GM19467 (cell line): Measurements from ENCODE around the gene DNAJC4.
A peak's percentile ranks its signal among the peaks of the same experiment; 100 is the strongest.

Experiments
- ATAC-seq: cut with Tn5 transposase; IDR thresholded peaks from one replicate; pipeline ENCODE4 v1.9.1; 2021; ENCODE audit warnings: mild to moderate bottlenecking, moderate library complexity; ENCODE audit not compliant: unreplicated experiment

The DNAJC4 gene

DNA sequence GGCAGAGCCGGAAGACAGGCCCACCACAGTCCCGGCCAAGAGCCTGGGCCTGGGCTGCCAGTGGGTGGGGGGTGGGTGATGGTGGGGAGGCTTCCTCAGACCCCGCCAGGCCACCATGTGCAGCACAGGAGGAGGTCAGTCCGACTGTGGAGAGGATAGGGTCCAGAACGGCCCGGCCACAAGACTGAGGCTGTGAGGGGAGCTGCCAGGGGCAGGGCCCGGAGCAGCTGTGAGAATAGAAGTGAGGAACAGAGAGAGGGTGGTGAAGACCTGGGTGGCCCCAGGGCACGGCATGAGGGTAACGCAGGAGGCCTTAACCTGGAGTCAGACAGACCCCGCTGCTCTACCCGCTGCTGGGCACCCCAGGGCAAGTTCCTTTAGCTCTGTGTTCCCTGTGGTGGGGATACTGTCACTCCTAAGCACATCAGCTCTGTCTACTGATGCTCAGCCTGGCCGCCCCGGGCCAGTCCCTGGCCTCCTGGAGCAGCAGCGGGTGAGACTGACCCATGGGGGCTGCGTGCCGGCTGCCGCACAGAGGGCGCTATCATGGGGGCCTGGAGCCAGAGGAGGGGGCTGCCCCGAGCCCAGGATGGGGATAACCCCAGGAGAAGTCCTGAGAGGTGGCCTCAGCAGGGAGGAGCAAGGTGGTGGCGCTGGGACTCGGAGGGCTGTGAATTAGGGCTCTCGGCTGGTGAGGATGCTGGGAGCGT, 22.1 kb upstream of the DNAJC4 start:
- no peak for ATAC-seq

GRCh38 chr11:64208796-64209562, 21.4 kb upstream of the DNAJC4 start:
- no peak for ATAC-seq

DNA sequence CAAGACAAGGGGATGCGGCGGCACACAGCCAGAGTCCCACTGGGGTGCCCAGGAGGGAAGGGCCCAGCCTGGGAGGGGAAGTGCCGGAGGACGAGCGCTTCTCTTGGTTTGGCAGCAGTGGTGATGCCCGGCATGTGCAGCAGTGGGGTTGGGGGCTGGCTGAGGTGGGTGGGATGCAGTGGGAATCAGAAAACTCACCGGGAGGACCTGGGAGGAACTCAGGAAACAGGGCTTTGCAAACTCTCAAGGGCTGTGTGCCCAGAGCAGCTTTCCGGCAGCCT, 20.8 kb upstream of the DNAJC4 start:
- no peak for ATAC-seq

DNA sequence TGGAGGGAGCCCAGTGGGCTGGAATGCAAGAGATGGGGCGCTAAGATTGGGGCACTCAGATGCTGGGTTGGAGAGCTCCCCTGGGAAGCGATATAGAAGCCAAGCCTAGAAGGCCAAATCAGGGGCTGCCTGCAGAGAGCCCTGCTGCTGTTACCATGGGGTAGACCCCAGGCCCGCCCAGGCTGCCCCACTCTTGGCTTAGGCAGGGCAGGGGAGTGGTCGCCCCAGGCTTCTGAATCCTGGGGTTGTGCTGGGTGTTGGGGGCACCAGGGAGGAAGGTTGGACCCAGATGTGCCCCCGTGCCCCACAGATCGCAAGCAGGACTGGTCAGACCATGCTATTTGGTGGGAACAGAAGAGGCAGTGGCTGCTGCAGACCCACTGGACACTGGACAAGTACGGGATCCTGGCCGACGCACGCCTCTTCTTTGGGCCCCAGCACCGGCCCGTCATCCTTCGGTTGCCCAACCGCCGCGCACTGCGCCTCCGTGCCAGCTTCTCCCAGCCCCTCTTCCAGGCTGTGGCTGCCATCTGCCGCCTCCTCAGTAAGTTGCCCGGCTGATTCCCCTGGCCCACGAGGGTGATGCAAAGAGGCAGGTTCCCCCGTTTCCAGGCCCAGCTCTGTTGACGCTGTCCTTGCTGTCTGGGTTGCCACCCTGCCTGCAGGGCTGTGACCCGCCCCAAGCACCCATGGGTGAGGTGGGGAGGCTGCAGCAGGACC, 19.9 kb upstream of the DNAJC4 start:
- no peak for ATAC-seq

DNA sequence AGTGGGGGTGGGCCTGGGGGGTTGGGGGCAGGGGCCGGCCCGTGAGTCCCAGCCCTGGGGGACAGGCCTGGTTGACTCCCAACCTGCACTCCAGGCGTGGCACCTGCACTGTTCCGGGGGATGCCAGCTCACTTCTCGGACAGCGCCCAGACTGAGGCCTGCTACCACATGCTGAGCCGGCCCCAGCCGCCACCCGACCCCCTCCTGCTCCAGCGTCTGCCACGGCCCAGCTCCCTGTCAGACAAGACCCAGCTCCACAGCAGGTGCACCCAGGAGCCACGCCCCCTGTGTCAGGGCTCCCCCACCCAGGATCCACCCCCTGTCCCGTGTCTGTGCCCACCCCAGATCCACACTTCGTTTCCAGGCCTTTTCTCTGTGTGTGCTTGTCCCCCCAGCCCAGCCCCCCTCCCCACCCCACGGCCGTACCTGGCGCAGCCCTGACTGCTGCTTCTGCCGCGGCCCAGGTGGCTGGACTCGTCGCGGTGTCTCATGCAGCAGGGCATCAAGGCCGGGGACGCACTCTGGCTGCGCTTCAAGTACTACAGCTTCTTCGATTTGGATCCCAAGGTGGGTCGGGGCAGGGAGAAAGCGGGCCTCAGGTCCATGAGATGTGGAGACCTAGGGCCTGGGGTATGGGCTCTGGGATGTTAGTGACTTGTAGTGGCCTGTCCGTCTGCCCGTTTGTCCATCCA, 19.0 kb upstream of the DNAJC4 start:
- ATAC-seq = no peak

GRCh38 chr11:64216879-64217278, 13.5 kb upstream of the DNAJC4 start:
- ATAC-seq = no peak

DNA sequence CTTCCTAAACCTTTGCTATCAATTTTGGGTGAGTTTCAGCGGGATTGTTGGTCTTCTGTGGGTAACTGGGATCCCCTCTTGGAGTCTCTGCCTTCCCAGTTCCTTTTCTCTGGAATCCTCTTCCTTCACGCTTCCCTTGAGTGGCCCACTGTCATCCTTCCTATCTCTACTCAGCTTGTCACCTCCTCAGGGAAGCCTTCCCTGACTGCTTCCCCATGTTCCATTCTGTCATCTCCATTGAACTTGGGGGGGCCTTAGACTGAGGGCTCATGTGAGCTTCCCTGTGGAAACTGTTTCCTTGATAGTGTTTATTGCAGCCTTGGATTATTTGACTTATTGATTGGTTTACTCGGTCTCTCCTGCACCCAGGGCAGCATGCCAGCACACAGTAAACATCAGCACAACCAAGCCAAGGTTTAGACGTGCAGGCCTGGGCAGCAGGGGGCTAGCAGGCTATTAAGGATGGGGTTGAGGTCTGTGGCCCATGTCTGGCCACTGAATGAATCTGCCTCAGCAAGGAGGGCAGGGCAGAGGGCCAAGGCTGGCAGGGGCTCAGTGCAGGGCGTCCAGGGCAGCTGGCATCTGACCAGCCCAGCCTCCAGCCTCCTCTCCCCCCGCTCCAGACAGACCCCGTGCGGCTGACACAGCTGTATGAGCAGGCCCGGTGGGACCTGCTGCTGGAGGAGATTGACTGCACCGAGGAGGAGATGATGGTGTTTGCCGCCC, 11.6 kb upstream of the DNAJC4 start:
- ATAC-seq = no peak

DNA sequence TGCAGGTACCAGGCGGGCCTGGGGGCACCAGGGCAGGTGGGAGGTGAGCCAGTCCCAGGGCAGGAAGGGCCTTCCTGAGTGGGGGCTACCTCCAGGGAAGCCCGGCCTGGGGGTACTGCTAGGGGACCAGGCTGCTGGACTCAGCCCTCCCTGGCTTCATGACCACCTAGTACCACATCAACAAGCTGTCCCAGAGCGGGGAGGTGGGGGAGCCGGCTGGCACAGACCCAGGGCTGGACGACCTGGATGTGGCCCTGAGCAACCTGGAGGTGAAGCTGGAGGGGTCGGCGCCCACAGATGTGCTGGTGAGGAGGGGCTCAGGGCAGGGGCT, 11.0 kb upstream of the DNAJC4 start:
- ATAC-seq = no peak

DNA sequence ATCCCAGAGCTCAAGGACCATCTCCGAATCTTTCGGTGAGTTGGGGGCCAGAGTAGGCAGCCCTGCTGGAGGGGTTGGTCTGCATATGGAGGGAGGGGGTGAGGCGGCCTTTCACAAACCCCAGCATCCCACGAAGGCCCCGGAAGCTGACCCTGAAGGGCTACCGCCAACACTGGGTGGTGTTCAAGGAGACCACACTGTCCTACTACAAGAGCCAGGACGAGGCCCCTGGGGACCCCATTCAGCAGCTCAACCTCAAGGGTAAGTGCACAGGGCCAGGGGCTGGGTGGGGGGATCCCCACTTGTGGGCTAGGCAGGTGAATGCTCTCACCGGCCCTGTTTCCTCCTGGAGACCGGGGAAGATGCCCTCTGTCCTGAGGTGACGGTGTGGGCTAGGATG, 10.6 kb upstream of the DNAJC4 start:
- no peak for ATAC-seq

GRCh38 chr11:64220271-64220670, 10.1 kb upstream of the DNAJC4 start:
- no peak for ATAC-seq

GRCh38 chr11:64220798-64221197, 9.6 kb upstream of the DNAJC4 start:
- ATAC-seq = no peak

DNA sequence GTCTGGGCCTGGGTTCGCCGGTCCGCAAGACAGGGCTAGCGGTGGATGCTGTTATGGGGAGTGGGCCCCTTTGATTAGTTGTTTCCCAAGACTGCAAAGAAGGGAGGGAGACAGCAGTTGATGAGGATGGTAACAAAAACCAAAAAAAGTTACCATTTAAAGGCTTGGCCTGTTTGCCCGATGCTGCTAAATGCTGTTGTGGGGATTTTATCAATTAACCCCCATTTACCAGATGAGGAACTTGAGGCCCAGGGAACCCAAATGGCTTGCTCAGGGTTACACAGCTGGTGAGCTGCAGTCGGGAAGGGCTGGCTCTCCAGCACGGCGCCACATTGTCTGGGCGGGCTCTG, 7.7 kb upstream of the DNAJC4 start:
- no peak for ATAC-seq

GRCh38 chr11:64223001-64223651, 7.2 kb upstream of the DNAJC4 start:
- no peak for ATAC-seq

- no peak for ATAC-seq
These were observed 6.0 kb upstream of the DNAJC4 start for GRCh38 chr11:64224151-64224890.

- ATAC-seq = no peak
These were observed 5.3 kb upstream of the DNAJC4 start for GRCh38 chr11:64224891-64225607.

DNA sequence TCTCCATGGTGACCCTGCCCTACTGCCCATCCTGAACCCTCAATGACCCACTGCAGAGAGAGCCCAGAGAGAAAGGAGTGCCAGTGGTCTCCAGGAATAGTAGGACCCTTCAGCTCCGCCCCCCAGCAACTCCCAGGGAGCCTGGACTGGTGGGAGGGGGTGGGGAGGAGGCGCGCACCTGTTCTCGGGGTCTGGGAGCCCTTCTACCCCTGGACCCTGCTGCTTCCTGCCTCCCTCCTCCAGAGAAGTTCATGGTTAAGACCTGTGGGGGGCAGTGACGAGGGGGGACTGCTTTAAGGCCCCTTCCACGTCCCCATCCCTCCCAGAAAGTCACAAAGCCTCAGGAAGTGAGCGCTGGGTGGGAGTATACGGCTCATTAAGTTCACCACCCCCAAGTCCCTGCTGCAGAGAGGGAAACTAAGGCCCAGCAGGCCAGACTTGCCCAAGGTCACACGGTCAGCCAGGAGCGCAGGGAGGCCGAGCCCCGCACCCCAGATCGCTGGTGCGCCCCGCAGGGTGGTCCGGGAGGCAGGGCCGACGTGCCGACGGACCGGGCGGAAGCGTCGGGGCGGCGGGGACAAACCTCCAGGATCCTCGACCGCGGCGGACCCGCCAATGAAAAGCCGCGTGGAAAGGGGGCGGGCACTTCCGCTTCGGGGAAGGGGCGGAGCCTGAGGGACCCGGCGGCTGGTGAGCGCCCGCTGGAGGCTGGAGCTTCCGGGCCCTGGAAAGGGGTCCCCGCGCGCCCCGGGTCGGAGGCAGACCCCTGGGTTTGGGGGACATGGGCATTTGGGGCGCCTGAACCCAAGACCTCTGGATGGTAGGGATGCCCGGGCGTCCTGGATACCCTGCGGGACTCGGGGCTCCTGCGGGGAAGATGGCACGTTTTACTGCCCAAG, 4.5 kb upstream of the DNAJC4 start, which contains the start of the genes NUDT22 and TRPT1:
Gene NUDT22 (plus strand): TSS at position 667 of the 899 bp plus-strand sequence. CDS start 379 bp downstream, outside the sequence.
Gene TRPT1 (minus strand): TSS at position 579 of the 899 bp plus-strand sequence. CDS start 326 bp downstream, at position 253.
- ATAC-seq = peak; percentile 42

GRCh38 chr11:64226507-64227051, 3.8 kb upstream of the DNAJC4 start:
- no peak for ATAC-seq
